NCI-H2227 (cell line): ENCODE results near the gene KPNA6.
"Not testable (repeated sequence)": the region's sequence is repeated elsewhere in the genome, so short reads cannot be mapped to it uniquely, and the experiment has no call there.

ENCODE experiments used
- DNase-seq: peaks from one replicate; lab custom pipeline; 2025; ENCODE audit not compliant: unreplicated experiment; lab: John Stamatoyannopoulos, UW

The KPNA6 gene

DNA sequence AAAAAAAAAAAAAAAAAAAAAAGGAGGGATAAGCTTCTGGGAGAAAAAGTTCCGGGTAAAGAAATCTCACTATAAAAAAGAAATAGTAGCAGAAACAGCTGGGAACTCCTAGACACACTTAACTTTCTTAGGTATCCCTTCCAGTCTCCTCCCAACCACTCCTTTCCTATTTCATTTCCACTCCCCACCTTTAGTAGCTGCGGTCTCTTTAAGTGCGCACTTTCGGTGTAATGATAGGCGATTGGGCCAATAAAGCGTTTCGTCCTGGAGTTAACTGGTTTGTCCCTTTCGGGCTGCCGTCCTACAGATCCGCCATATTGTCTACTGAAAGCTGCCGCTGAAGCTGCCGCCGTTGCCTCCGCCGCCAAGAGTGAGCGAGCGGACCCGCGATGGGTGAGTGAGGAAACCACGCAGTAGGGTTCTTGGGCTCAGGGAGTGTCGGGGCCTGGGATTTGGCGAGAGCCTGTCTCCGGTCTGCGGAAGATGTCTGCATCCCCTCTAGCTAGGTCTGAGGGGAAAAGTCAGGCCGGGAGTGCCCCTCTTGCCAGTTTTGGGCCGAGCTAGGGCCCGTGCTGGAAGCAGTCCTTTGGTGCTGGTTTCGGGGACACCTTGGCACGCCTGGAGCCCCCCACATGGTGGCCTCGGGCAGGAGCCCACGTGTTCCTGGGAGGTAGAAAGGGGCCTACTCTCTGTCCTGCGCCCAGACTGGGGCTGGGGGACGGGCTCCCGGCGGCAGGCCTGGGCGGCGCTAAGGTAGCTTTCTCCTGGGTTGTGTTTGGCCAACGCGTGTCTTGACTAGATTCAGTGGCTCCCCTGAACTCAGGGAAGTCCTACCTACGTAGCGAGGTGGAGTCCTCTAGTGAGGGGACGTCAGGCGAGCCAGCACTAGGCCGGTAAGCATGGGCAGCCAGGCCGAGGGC is at the start of gene KPNA6:
TSS of gene KPNA6 (plus strand) at position 315 of the 920 bp plus-strand sequence. CDS start at position 390, 75 bp downstream.
- DNase-seq = peak; percentile 95

DNA sequence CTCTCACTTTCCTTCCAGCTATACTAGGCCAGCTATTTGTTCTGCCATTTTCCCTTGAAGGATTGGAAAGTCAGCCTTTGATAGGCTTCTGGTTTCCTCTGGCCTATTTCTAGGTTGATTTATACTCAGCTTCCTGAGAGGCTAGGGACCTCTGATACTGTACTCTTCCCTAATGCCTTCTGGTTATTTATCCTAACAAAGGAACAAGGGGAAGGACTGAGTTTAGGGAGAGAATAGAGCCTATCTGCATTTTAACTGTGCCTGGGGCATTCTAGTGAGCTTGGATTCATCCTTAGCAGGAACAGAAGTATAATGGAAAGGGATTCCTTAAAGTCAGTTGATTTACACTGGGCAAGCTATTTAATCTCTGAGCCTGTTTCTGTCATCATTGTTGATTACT is 46.9 kb upstream of the KPNA6 start:
- DNase-seq = no peak

DNA sequence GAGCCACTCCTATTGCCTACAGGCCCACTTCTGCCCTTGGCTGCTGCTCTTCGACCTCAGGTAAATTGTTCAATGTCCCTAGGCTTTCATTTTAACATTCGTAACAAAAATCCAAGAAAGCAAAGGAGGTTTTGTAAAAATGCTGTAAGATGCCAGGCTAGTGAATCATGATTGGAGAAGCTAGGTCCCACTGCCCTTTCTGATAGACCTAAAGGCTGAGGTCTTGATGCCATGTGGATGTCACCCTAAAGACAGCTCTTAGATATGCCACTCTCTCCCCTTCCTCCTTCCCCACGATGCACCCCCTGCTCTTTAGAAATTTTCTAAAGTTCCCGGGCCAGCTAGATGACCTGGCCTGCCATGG is 45.0 kb upstream of the KPNA6 start:
- no peak for DNase-seq

DNA sequence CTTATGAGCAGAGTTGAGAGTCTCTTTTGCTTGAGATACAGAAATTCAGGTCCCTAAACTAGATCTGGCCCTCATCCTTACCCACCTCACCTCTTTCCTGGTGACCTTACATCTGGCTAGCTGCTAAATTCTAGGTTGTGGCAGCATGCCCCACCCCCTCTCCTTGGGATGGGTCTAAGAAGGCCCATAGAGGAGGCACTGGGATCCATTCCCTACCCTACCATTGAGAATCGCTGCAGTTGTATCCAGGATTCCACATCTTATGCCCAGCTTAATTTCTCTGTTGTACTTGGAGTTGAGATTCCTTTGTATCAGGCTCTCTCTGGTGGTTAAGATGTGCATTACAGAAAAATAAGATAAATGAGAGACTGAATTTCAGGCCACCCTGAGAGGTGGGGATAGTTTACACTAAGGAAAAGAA is 44.6 kb upstream of the KPNA6 start:
- peak; percentile 82 for DNase-seq

DNA sequence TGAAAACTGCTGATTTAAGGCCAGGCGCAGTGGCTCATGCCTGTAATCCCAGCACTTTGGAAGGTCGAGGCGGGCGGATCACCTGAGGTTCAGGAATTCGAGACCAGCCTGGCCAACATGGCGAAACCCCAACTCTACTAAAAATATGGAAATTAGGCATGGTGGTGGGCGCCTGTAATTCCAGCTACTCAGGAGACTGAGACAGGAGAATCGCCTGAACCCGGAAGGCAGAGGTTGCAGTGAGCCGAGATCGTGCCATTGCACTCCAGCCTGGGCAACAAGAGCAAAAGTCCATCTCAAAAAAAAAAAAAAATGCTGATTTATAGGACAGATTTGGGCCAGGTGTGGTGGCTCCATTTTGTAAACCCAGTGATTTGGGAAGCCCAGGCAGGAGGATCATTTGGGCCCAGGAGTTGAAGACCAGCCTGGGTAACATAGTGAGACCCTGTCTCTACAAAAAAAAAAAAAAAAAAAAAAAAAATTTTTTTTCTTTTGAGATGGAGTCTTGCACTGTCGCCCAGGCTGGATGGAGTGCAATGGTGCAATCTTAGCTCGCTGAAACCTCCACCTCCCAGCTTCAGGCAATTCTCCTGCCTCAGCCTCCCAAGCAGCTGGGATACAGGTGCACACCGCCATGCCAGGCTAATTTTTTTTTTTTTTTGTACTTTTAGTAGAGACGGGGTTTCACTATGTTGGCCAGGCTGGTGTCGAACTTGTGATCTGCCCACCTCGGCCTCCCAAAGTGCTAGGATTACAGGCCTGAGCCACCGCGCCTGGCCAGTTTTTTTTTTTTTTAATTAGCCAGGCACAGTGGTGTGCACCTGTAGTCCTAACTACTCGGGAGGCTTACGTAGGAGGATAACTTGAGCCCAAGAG is 42.0 kb upstream of the KPNA6 start:
- not testable (repeated sequence) for DNase-seq

DNA sequence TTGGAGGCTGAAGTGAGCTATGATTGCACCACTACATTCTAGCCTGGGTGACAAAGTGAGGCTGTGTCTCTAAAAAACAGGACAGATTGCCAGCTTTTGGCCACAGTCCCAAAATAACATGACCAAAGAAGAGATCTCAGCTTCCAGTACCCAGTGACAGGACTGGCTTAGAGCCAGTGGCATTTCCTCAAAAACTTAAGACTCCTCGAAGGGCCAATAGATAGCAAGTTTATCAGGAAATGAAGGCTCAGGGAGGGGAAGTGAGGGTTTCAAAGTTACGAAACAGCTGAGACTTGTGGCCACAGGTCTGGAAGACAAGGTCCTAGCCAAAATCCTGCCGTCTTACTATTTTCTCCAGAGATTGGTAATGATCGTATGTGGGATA is 41.4 kb upstream of the KPNA6 start:
- no peak for DNase-seq

DNA sequence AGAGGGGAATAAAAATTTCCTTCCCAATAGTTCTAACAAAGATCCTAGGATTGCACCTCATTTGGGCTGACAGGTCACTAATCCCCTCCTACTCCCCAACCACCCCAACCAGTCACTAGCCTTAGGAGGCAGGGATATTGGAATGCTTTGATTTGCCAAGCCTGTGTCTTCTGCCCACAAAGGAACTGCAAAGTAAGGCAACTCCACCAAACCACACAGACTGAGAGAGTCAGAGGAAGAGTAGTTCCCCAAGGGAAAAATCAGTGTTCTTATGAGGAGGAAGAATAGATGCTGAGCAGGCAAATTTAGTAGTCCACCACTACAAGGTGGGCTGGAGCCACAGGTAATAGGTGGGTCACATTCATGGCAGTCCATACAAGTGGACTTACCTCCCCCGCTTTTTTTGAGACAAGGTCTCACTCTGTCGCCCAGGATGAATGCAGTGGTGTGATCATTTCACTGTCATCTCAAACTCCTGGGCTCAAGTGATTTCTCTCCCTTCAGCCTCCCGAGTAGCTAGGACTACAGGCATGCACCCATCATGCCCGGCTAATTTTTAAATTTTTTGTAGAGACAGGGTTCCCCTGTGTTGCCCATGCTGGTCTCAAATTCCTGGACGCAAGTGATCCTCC is 38.8 kb upstream of the KPNA6 start:
- no peak for DNase-seq

DNA sequence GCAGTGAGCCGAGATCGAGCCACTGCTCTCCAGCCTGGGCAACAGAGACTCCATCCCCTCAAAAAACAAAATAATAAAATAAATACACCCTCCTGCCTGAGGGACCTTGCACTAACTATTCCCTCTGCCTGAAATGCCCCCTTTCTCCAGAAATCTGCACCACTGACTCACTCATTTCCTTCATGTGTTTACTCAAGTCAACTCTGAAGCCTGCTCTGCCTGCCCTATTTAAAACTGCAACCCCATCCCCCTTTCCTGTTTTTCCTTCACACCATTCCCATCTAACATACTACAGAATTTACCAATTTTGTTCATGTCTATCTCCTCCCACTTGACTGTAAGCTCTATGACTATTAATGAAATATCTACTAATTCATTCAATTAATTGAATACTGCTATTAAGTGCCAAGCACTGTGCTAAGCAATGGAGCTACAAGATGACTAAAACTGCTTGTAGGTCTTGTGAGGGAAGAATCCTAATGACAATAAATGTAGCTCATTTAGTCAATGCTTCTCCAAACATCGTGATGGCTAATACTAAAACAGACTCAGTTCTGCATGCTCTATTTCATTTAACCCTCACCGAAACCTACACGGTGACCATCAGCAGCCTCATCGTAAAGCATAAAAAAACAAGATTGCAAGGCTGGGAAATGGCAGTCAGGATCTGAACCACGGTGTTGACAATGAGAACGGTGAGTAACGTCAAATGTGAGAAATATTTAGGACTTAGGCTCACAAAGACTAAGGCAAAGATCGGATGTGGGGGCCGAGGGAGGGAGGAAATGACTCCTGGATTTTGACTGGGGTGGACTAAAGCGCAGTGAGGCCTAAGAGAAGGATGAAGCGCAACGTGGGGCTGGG is 35.9 kb upstream of the KPNA6 start:
- DNase-seq = no peak

DNA sequence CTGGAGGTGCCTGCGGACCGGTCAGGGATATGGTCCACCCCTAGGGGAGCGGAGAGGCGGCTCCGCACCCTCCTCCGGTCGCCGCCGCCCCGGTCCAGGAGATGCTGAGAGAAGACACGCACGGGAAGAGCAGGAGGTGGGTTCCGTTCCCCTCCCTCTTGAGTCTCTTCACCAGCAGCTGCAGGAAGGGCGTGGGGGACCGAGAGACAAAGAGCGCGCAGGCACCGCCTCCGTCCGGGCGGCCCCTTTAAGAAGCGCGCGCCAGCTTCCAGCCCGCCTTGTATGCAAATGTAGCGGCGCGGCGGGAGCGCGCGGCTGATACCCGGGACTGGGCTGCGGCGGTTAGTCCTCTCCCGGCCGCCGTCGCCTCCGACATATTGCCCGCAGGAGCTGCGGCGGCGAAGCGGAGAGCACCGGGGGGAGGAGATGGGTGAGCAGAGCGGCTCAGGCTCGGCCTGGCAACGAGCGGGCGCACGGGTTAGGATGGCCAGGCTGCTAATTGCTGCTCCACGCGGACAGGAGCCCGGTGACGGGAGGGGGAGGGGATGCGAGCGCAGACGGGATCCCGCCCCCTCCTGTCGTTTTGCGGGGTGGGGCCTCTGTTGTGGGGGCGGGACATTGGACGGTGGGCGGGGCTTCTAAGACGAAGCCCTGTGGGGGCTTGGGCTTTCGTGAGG is 35.1 kb upstream of the KPNA6 start, which contains the start of gene TMEM39B:
TSS of gene TMEM39B (plus strand) at position 318 of the 677 bp plus-strand sequence. CDS start at position 427, 109 bp downstream.
- DNase-seq = peak; percentile 98

DNA sequence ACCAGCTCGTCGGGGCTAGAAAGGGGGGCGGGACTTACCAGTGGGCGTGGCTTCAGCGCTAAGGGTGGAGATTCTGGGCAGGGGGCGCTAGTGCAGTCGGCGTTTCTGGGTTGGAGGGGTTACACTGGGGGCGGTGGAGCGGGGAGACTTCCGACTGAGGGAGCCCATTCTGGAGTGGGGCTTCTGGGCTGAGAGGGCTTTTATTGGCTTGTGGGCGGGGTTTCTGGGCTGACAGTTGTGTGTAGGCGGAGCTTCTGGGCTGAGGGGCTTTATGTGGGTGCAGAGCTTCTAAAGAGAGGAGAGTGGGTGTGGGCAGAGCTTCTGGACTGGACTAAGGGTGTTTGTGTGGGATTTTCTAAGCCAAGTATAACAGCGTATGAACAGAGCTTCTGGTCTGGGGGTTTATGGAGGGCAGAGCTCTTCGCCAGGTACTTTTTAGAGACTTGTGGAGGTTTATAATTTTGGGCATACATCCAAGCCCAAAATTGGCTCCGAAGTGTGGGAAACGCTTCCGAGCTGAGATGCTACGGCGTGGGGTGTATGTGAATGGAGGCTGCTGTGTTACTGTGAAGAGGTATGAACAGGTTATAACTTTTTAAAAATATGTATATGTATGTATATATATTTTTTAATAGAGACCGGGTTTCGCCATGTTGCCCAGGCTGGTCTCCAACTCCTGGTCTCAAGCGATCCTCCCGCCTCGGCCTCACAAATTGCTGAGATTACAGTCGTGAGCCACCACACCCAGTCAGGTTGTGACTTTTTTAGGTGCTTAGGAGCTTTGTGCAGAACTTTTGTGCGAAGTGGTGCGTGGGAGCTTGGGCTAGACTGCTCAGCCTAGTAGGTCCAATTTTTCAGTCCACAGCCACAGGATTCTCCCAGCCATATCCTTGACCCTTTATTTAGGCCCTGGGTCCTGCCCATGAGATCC is 34.3 kb upstream of the KPNA6 start:
- DNase-seq = peak; percentile 96

DNA sequence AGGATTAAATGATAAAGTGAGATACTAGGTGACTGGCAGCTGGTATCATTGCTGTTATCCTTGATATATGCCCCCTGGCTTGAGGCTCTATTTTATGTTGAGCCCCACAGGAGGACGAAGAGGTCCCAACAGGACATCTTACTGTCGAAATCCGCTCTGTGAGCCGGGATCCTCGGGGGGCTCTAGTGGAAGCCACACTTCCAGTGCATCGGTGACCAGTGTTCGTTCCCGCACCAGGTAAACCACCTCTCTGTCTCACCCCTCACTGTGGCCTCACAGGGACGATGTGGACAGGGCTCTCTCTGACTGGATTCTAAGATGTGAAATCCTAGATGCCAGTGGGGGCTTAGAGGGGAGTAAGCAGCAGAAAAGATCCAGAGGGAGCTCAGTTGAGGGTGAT is 33.0 kb upstream of the KPNA6 start:
- DNase-seq = no peak

DNA sequence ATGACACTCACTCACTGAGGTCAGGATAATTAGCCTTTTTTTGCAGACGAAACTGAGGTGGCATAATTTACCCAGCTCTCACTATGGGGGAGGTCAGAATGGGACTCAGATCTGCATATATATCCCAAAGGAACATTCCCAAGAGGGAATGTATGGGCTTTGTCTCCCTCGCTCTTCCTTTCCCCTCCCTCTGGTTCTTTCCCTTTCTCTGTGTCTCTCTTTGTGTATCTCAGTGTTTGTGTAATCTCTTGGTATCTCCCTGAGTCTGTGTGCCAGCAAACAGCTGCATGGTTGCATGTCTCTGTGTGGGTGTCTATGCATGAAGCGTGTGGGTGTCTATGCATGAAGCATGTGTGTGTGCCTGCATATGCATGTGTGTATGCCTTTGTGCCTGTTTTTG is 30.4 kb upstream of the KPNA6 start:
- no peak for DNase-seq

DNA sequence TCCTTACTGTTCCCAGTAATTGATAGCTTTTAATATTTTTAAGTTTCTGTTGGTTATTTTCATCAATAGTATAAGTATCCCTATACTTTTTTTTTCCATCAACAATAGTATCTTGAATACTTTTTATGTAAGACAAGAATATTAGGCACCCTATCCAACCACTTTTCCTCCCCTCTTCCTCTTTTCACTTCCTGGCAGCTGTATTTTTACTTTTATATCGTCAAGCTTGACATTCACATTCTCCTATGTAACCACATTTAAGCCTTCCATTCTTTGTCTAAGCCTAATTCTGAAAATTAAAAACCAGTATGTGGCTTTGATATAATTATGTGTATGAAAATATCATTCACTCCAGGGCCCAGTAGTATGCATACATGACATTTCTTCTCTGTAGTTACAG is 25.8 kb upstream of the KPNA6 start:
- DNase-seq = no peak

DNA sequence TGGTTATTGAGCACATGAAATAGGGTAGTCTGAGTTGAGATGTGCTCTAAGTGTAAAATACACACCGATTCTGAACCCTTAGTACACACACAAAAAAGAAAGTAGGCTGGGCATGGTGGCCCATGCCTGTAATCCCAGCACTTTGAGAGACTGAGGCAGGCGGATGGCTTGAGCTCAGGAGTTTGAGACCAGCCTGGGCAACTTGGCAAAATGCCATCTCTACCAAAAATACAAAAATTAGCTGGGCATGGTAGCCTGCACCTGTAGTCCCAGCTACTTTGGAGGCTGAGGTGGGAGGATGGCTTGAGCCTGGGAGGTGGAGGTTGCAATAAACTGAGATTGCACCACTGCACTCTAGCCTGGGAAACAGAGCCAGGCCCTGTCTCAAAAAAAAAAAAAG is 21.5 kb upstream of the KPNA6 start:
- not testable (repeated sequence) for DNase-seq

DNA sequence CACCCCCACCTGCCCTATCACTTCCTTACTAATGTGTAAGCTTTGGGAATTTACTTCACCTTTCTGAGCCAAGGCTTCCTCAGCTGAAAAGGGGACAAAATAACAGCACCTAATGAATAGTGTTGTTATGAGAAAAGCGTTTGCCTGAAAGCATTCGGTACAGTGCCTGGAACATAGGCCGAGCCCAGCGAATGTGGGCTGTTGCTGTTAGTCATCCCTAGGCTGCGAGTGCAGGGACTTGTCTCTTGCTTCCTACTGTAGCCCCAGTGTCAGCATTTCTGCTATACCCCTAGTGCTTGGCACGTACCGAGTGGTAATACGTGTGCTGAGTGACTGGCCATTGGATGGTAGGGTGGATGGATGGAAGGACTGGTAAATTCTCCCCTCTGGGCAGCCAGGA is 16.7 kb upstream of the KPNA6 start:
- no peak for DNase-seq

DNA sequence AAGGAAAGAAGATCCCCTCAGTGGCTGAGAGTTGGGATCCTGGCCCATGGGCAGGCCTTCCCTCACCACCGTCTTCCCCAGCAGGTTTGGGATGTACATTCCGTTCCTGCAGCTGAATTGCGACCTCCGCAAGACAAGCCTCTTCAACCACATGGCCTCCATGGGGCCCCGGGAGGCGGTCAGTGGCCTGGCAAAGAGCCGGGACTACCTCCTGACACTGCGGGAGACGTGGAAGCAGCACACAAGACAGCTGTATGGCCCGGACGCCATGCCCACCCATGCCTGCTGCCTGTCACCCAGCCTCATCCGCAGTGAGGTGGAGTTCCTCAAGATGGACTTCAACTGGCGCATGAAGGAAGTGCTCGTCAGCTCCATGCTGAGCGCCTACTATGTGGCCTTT is 16.3 kb upstream of the KPNA6 start:
- no peak for DNase-seq

DNA sequence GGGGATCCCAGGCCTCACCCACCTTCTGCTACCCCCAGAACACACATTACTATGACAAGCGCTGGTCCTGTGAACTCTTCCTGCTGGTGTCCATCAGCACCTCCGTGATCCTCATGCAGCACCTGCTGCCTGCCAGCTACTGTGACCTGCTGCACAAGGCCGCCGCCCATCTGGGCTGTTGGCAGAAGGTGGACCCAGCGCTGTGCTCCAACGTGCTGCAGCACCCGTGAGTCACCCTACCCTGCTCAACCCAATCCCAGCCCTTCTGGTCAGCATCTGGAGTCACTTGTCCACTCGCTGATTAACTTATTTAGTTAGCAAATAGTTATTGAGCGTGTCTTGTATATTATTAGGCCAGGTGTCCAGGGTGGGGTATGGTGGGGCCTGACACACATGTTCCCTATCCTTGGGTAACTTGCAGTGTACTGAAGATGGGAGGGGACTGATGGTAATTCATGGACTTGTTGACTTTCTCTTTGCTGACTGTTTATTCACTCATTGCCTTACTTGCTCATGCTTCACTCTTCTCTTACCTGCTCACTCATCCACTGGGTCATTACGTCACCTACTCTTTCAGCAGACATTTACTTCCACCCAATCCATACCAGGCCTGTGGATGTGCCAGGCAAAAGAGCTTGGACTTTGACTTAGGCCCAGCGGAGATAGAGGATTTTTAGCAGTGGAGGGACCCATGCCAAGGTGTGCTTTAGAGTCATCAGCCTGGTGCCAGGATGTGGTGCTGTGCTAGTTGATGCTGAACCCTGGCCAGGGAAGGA is 12.9 kb upstream of the KPNA6 start:
- no peak for DNase-seq

DNA sequence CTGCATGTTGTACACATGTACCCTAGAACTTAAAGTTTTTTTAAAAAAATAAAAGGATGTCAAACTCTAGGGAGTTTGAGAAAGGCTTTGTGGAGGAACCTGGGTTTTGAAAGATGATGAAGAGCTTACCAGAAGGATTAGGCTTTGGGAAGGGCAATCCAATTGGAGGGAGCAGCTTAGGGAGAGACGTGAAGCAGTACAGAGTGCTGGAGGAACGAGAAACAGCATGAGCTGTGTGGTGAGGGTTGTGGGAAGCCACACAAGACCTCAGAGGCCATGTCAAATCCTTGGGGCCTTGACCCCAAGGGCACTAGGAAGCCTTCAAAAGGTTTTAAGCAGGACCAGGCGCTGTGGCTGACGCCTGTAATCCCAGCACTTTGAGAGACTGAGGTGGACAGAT is 8.4 kb upstream of the KPNA6 start:
- DNase-seq = no peak
